DND-41 (cell line): ENCODE results near the gene NPTN.

Experiments used
- CTCF ChIP-seq: IDR thresholded peaks from 2 replicates; pipeline ENCODE4 v1.5.1; 2012; ENCODE audit warnings: borderline replicate concordance, low read length, moderate library complexity, mild to moderate bottlenecking; ENCODE audit not compliant: poor library complexity, severe bottlenecking; ENCODE audit errors: extremely low read depth
- EZH2 ChIP-seq: IDR thresholded peaks from 3 replicates; pipeline ENCODE4 v1.6.1; 2012; ENCODE audit warnings: borderline replicate concordance, low read depth, mild to moderate bottlenecking, moderate library complexity, low read length, inconsistent platforms; ENCODE audit not compliant: severe bottlenecking

- TF ChIP-seq CTCF: no peak
- TF ChIP-seq EZH2: no peak
These were observed 34.5 kb downstream of the NPTN start for GRCh38 chr15:73598530-73599160.
